H9 (cell line): ENCODE data around the gene SCUBE3. TPM values are rescaled to one million over a fixed set of nuclear protein-coding genes. Genes with fewer than 3 reads are reported as not detected.

Source experiments
- DNase-seq: peaks from one replicate; pipeline ENCODE4 v3.0.0-alpha.2; 2017
- H2AFZ ChIP-seq: one replicate; pipeline ENCODE4 v1.6.1; 2013; ENCODE audit warnings: mild to moderate bottlenecking, low read length, control low read depth, moderate library complexity
- H2AK5ac ChIP-seq: 2 replicates; pipeline ENCODE4 v1.6.1; 2013; ENCODE audit warnings: low read length, control low read depth, mixed read lengths; ENCODE audit not compliant: insufficient read length
- H2BK120ac ChIP-seq: one replicate; pipeline ENCODE4 v1.6.1; 2013; ENCODE audit warnings: low read depth, mild to moderate bottlenecking, low read length, control low read depth, inconsistent platforms; ENCODE audit not compliant: poor library complexity, severe bottlenecking
- H2BK12ac ChIP-seq: 2 replicates; pipeline ENCODE4 v1.6.1; 2013; ENCODE audit warnings: low read length, control low read depth, mixed read lengths, low read depth; ENCODE audit not compliant: insufficient read length
- H2BK15ac ChIP-seq: 2 replicates; pipeline ENCODE4 v1.6.1; 2013; ENCODE audit warnings: low read depth, low read length, control low read depth
- H2BK20ac ChIP-seq: one replicate; pipeline ENCODE4 v1.6.1; 2013; ENCODE audit warnings: low read depth, mild to moderate bottlenecking, low read length, control low read depth, inconsistent platforms; ENCODE audit not compliant: poor library complexity, severe bottlenecking
- H2BK5ac ChIP-seq: 2 replicates; pipeline ENCODE4 v1.6.1; 2013; ENCODE audit warnings: low read length, control low read depth, mixed read lengths; ENCODE audit not compliant: insufficient read length
- H3K14ac ChIP-seq: 2 replicates; pipeline ENCODE4 v1.6.1; 2013; ENCODE audit warnings: low read length, control low read depth; ENCODE audit not compliant: insufficient read depth
- H3K18ac ChIP-seq: 2 replicates; pipeline ENCODE4 v1.6.1; 2013; ENCODE audit warnings: low read depth, mild to moderate bottlenecking, mixed read lengths, low read length, control low read depth; ENCODE audit not compliant: insufficient read length
- H3K23ac ChIP-seq: 2 replicates; pipeline ENCODE4 v1.6.1; 2013; ENCODE audit warnings: low read length, control low read depth, mixed read lengths, low read depth; ENCODE audit not compliant: insufficient read length
- H3K23me2 ChIP-seq: 2 replicates; pipeline ENCODE4 v1.6.1; 2013; ENCODE audit warnings: low read depth, mild to moderate bottlenecking, mixed read lengths, low read length, control low read depth; ENCODE audit not compliant: insufficient read length, poor library complexity, severe bottlenecking
- H3K27ac ChIP-seq: 2 replicates; pipeline ENCODE4 v1.5.1; 2013; ENCODE audit warnings: low read length, control low read depth, mixed read lengths, low read depth; ENCODE audit not compliant: insufficient read length
- H3K27me3 ChIP-seq: 2 replicates; pipeline ENCODE4 v1.6.1; 2013; ENCODE audit warnings: low read length, control low read depth, inconsistent platforms; ENCODE audit not compliant: insufficient read depth
- H3K4ac ChIP-seq: 2 replicates; pipeline ENCODE4 v1.6.1; 2013; ENCODE audit warnings: low read depth, mild to moderate bottlenecking, control low read depth, inconsistent platforms, low read length, moderate library complexity
- H3K4me1 ChIP-seq: 2 replicates; pipeline ENCODE4 v1.6.1; 2013; ENCODE audit warnings: low read length, control low read depth, inconsistent platforms; ENCODE audit not compliant: insufficient read depth
- H3K4me2 ChIP-seq: 2 replicates; pipeline ENCODE4 v1.6.1; 2013; ENCODE audit warnings: low read length, control low read depth, mixed read lengths; ENCODE audit not compliant: insufficient read length, insufficient read depth
- H3K56ac ChIP-seq: 2 replicates; pipeline ENCODE4 v1.6.1; 2013; ENCODE audit warnings: low read depth, mild to moderate bottlenecking, mixed read lengths, low read length, control low read depth; ENCODE audit not compliant: insufficient read length
- H3K79me1 ChIP-seq: 2 replicates; pipeline ENCODE4 v1.6.1; 2013; ENCODE audit warnings: low read depth, mild to moderate bottlenecking, moderate library complexity, low read length, control low read depth, inconsistent platforms; ENCODE audit not compliant: insufficient read depth, poor library complexity, severe bottlenecking
- H3K79me2 ChIP-seq: 2 replicates; pipeline ENCODE4 v1.6.1; 2013; ENCODE audit warnings: low read length, control low read depth, inconsistent platforms; ENCODE audit not compliant: insufficient read depth
- H3K9ac ChIP-seq: 2 replicates; pipeline ENCODE4 v1.6.1; 2013; ENCODE audit warnings: low read length, control low read depth, mixed read lengths; ENCODE audit not compliant: insufficient read length; ENCODE audit errors: extremely low read depth
- H3K9me3 ChIP-seq: one replicate; pipeline ENCODE4 v1.6.1; 2013; ENCODE audit warnings: low read depth, low read length, inconsistent platforms; ENCODE audit not compliant: control insufficient read depth
- H3T11ph ChIP-seq: one replicate; pipeline ENCODE4 v1.6.1; 2013; ENCODE audit warnings: mild to moderate bottlenecking, low read length, control low read depth, inconsistent platforms
- H4K20me1 ChIP-seq: one replicate; pipeline ENCODE4 v1.6.1; 2013; ENCODE audit not compliant: control insufficient read depth, insufficient read length, insufficient read depth
- H4K5ac ChIP-seq: 2 replicates; pipeline ENCODE4 v1.6.1; 2013; ENCODE audit warnings: low read depth, mild to moderate bottlenecking, mixed read lengths, low read length, control low read depth; ENCODE audit not compliant: insufficient read length
- H4K8ac ChIP-seq: replicated peaks from 2 replicates; pipeline ENCODE4 v1.6.1; 2013; ENCODE audit warnings: low read length, control low read depth, mixed read lengths, low read depth; ENCODE audit not compliant: insufficient read length
- H4K91ac ChIP-seq: 2 replicates; pipeline ENCODE4 v1.6.1; 2013; ENCODE audit warnings: low read depth, mild to moderate bottlenecking, moderate library complexity, mixed read lengths, low read length, control low read depth; ENCODE audit not compliant: insufficient read length
- H3K27ac Mint-ChIP-seq, 3 experiments: 2 replicates in 2 of 3; 3 replicates in 1 of 3; pipeline ENCODE4 v1.8.0; 2020 to 2021; ENCODE audit warnings: mixed read lengths in 3 of 3, mild to moderate bottlenecking in 1 of 3, moderate library complexity in 1 of 3
- H3K27me3 Mint-ChIP-seq: 2 replicates; pipeline ENCODE4 v1.8.0; 2021; ENCODE audit warnings: low read depth, mild to moderate bottlenecking, moderate library complexity, mixed read lengths
- H3K36me3 Mint-ChIP-seq, 3 experiments: 2 replicates in 2 of 3; 3 replicates in 1 of 3; pipeline ENCODE4 v1.8.0; 2020 to 2021; ENCODE audit warnings: low read depth in 3 of 3, mixed read lengths in 3 of 3; ENCODE audit not compliant: insufficient read depth in 1 of 3
- H3K4me1 Mint-ChIP-seq, 2 experiments: 2 replicates each; pipeline ENCODE4 v1.8.0; 2020; ENCODE audit warnings: mixed read lengths in 2 of 2
- H3K4me3 Mint-ChIP-seq, 2 experiments: 2 replicates in 1 of 2; 3 replicates in 1 of 2; pipeline ENCODE4 v1.8.0; 2020 to 2021; ENCODE audit warnings: mild to moderate bottlenecking in 2 of 2, mixed read lengths in 2 of 2, moderate library complexity in 1 of 2
- H3K9me3 Mint-ChIP-seq, 2 experiments: 2 replicates in 1 of 2; 3 replicates in 1 of 2; pipeline ENCODE4 v1.8.0; 2020; ENCODE audit warnings: mild to moderate bottlenecking in 2 of 2, mixed read lengths in 2 of 2, moderate library complexity in 1 of 2
- WGBS: extraction: QIAGEN DNeasy Blood & Tissue Kit; methylation state at CpG from one replicate; pipeline ENCODE4 v1.1.7; 2013; ENCODE audit warnings: missing lambda C conversion rate, low lambda C conversion rate, mixed read lengths; ENCODE audit not compliant: insufficient read length; ENCODE audit errors: extremely low coverage; 5-methylcytosine and 5-hydroxymethylcytosine counted together
- total RNA-seq: library from RNA; stranded (reverse); gene quantifications from 2 replicates; pipeline ENCODE4 v1.2.1, GENCODE V29; 2021
- TF ChIP-seq, protein P1 (sequence below): fragments of 200-600 bp; sonication (generic); conservative IDR thresholded peaks from 3 replicates; pipeline ENCODE4 v1.8.0; 2021; ENCODE audit warnings: antibody characterized with exemption, mild to moderate bottlenecking

SCUBE3 gene
- total RNA-seq, 1 experiment from 2014 or later: 2.7 TPM

DNA sequence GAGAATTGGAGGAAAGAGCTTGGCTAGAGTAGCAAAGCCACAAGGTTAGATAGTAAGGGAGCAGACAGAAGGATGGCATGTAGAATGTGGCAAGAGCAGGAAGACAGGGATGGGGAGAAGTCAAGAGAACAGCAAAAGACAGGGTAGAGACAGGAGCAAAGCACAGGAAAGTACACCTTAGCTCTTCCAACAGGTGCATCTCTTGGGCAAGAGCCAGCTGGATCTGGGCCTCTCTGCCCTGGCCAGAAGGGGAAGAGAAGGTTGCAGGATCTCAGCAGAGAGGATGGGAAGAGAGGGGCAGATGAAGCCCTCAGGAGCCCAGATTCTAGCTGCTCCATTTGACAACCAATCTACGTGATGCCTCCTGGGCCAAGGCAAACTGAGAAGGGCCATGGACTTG, 16.7 kb downstream of the SCUBE3 start:
- WGBS: no CpG with 5 or more reads among the region's 1 CpG
- Histone ChIP-seq H3T11ph (no peak overlapping the region), H3K4ac (no peak overlapping the region), H2BK20ac (no peak overlapping the region), H3K4me1 (no peaks in the 10 kb centered on the region), H3K79me2 (no peaks in the 10 kb centered on the region), H3K27me3 (no peaks in the 10 kb centered on the region), H3K4me2 (no peak overlapping the region), H4K8ac (no peak overlapping the region), H3K27ac (no peak overlapping the region), H2BK15ac (no peak overlapping the region), H4K91ac (no peak overlapping the region), H2BK5ac (no peak overlapping the region), H3K14ac (no peak overlapping the region), H2AK5ac (no peak overlapping the region), H3K9ac (no peak overlapping the region), H3K23me2 (no peaks in the 10 kb centered on the region), H3K79me1 (no peaks in the 10 kb centered on the region), H4K20me1 (peaks cover 3% of the 10 kb centered on the region), H2BK12ac (no peak overlapping the region), H3K56ac (no peak overlapping the region), H3K9me3 (no peaks in the 10 kb centered on the region), H3K23ac (no peak overlapping the region), H2AFZ (no peak overlapping the region), H2BK120ac (no peak overlapping the region), H3K18ac (no peak overlapping the region), H4K5ac (no peak overlapping the region)
- DNase-seq: no peak
- H3K4me1 Mint-ChIP-seq: no peaks in the 10 kb centered on the region
- TF ChIP-seq, protein P1, sequence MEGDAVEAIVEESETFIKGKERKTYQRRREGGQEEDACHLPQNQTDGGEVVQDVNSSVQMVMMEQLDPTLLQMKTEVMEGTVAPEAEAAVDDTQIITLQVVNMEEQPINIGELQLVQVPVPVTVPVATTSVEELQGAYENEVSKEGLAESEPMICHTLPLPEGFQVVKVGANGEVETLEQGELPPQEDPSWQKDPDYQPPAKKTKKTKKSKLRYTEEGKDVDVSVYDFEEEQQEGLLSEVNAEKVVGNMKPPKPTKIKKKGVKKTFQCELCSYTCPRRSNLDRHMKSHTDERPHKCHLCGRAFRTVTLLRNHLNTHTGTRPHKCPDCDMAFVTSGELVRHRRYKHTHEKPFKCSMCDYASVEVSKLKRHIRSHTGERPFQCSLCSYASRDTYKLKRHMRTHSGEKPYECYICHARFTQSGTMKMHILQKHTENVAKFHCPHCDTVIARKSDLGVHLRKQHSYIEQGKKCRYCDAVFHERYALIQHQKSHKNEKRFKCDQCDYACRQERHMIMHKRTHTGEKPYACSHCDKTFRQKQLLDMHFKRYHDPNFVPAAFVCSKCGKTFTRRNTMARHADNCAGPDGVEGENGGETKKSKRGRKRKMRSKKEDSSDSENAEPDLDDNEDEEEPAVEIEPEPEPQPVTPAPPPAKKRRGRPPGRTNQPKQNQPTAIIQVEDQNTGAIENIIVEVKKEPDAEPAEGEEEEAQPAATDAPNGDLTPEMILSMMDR: no peak
- peaks cover 7 to 9% of the 10 kb centered on the region in 2 experiments; a peak in 4 of 5 replicates for H3K9me3 Mint-ChIP-seq
- H3K27ac Mint-ChIP-seq: no peak overlapping the region
- peaks cover 12 to 16% (median 15%) of the 10 kb centered on the region in 3 experiments for H3K36me3 Mint-ChIP-seq
- no peak overlapping the region for H3K4me3 Mint-ChIP-seq
- H3K27me3 Mint-ChIP-seq: peaks cover 67% of the 10 kb centered on the region
